ENCODE measurements around the gene IRF2. TPM values are rescaled to one million over a fixed set of nuclear protein-coding genes. Genes with fewer than 3 reads are reported as not detected.

The IRF2 gene
- total and polyA plus RNA-seq, 2 of the 8 experiments (the other 6 are each of a cell fraction or from before 2014, with no cell fraction given): 13.8 to 17.0 TPM

GRCh38 chr4:184451726-184452125, 22.6 kb downstream of the IRF2 start:
- TF ChIP-seq ZNF274 (IDR thresholded peaks at IDR 0.05; ENCODE audit: borderline replicate concordance, extremely low read depth, low read length) (no peak), RXRA (IDR thresholded peaks at IDR 0.05; ENCODE audit: insufficient read depth, low read depth, low read length) (no peak)
- Histone ChIP-seq H3K9me3 (ENCODE audit: insufficient read depth in 2 of 2, low read depth in 1 of 2, low read length in 1 of 2) (no peaks in the 10 kb centered on the region), H3K36me3 (ENCODE audit: control insufficient read depth in 2 of 4, insufficient read depth in 4 of 4, low read length in 3 of 4) (no peaks in the 10 kb centered on the region), H2BK5ac (ENCODE audit: low read depth, low read length) (no peak overlapping the region), H3K4me1 (replicated peaks in 1 of 4; ENCODE audit: control insufficient read depth in 3 of 4, insufficient read depth in 4 of 4, low read length in 3 of 4) (peaks cover 11 to 34% (median 26%) of the 10 kb centered on the region in 4 experiments), H3K27ac (ENCODE audit: low read depth, low read length) (no peak overlapping the region), H3K9ac (replicated peaks in 1 of 4; ENCODE audit: extremely low read depth in 1 of 4, low read depth in 3 of 4, low read length in 3 of 4) (no peak overlapping the region), H2BK20ac (ENCODE audit: low read length) (no peak overlapping the region), H3K23me2 (ENCODE audit: low read depth, low read length) (no peaks in the 10 kb centered on the region), H4K8ac (ENCODE audit: extremely low read depth, insufficient read depth, low read length) (no peak overlapping the region), H3K79me1 (ENCODE audit: low read depth, low read length) (peaks cover 2% of the 10 kb centered on the region; the same call in 1 of the 2 replicates), H3K4ac (replicated peaks; ENCODE audit: insufficient read length, low read depth, low read length) (no peak overlapping the region), H2BK120ac (replicated peaks; ENCODE audit: low read depth, low read length) (no peak overlapping the region), H3K56ac (replicated peaks; ENCODE audit: insufficient read length, low read depth, low read length) (no peak overlapping the region), H3K27me3 (replicated peaks in 1 of 4; ENCODE audit: control insufficient read depth in 3 of 4, extremely low read depth in 1 of 4, insufficient read depth in 3 of 4, low read length in 3 of 4) (no peaks in the 10 kb centered on the region), H3K14ac (ENCODE audit: insufficient read length) (no peak overlapping the region), H2AFZ (ENCODE audit: low read length) (no peak overlapping the region), H4K91ac (replicated peaks; ENCODE audit: insufficient read length, low read length) (no peak overlapping the region), H2BK15ac (ENCODE audit: low read length) (no peak overlapping the region), H3K79me2 (ENCODE audit: control insufficient read depth in 1 of 2, insufficient read depth in 2 of 2, low read length in 2 of 2) (peaks cover 0 to 94% of the 10 kb centered on the region in 2 experiments; a peak in 3 of 4 replicates), H4K20me1 (replicated peaks in 1 of 2; ENCODE audit: control insufficient read depth in 1 of 2, insufficient read depth in 2 of 2, low read length in 2 of 2) (peaks cover 3 to 6% of the 10 kb centered on the region in 2 experiments), H4K5ac (ENCODE audit: insufficient read length, low read depth, low read length) (no peak overlapping the region), H3K18ac (ENCODE audit: extremely low read depth, low read length) (no peak overlapping the region), H2BK12ac (ENCODE audit: low read depth, low read length) (no peak overlapping the region), H2AK5ac (ENCODE audit: low read depth, low read length) (no peak overlapping the region), H3K4me2 (ENCODE audit: insufficient read depth in 1 of 2, low read depth in 2 of 2, low read length in 2 of 2) (no peak overlapping the region), H3K23ac (ENCODE audit: insufficient read length) (no peak overlapping the region), H3K4me3 (ENCODE audit: extremely low read depth in 1 of 4, insufficient read depth in 2 of 4, low read depth in 3 of 4, low read length in 4 of 4) (no peak overlapping the region)
- CTCF ChIA-PET (ENCODE audit: partially characterized antibody): interaction anchor here (1.2 kb wide), 1 partner anchor 12 kb away, joined by 5 read pairs; no protein-coding TSS in a partner anchor
- POLR2A ChIA-PET (ENCODE audit: partially characterized antibody): no interaction called here
- FAIRE-seq (no peak), DNase-seq (ENCODE audit: low read depth in 1 of 2, low spot score in 2 of 2) (no peak)
